Osteocyte (in vitro differentiated cells): ENCODE data around the gene RELL1. TPM values are rescaled to one million over a fixed set of nuclear protein-coding genes. Genes with fewer than 3 reads are reported as not detected.

Source experiments
- DNase-seq: peaks from one replicate; pipeline ENCODE4 v3.0.0; 2021; ENCODE audit warnings: mixed read lengths; ENCODE audit not compliant: unreplicated experiment; ENCODE audit errors: extremely low spot score
- H3K27ac Mint-ChIP-seq: one replicate; pipeline ENCODE4 v1.8.0; 2021; ENCODE audit warnings: mild to moderate bottlenecking, mixed read lengths; ENCODE audit not compliant: unreplicated experiment
- H3K27me3 Mint-ChIP-seq: one replicate; pipeline ENCODE4 v1.8.0; 2021; ENCODE audit warnings: mixed read lengths; ENCODE audit not compliant: unreplicated experiment
- H3K36me3 Mint-ChIP-seq: one replicate; pipeline ENCODE4 v1.8.0; 2021; ENCODE audit warnings: mixed read lengths; ENCODE audit not compliant: unreplicated experiment
- H3K4me1 Mint-ChIP-seq: one replicate; pipeline ENCODE4 v1.8.0; 2021; ENCODE audit warnings: mixed read lengths; ENCODE audit not compliant: unreplicated experiment
- H3K4me3 Mint-ChIP-seq: one replicate; pipeline ENCODE4 v1.8.0; 2021; ENCODE audit warnings: mild to moderate bottlenecking, moderate library complexity, mixed read lengths; ENCODE audit not compliant: unreplicated experiment
- H3K9me3 Mint-ChIP-seq: one replicate; pipeline ENCODE4 v1.8.0; 2021; ENCODE audit warnings: mixed read lengths; ENCODE audit not compliant: unreplicated experiment
- CTCF ChIP-seq: fragments of 200-600 bp; sonication (generic); IDR thresholded peaks from 2 replicates; pipeline ENCODE4 v1.5.0; 2021; ENCODE audit warnings: antibody characterized with exemption, mild to moderate bottlenecking, moderate library complexity
- total RNA-seq: library from RNA; stranded (reverse); gene quantifications from 2 replicates; pipeline ENCODE4 v1.2.1, GENCODE V29; 2021

The RELL1 gene
- total RNA-seq, 1 donor from 2014 or later, result 15.6 TPM

GRCh38 chr4:37732526-37733186, 46.5 kb upstream of the RELL1 start:
- Mint-ChIP-seq H3K27me3 (peaks cover 2% of the 10 kb centered on the region), H3K4me3 (no peak overlapping the region), H3K27ac (no peak overlapping the region), H3K9me3 (no peaks in the 10 kb centered on the region), H3K4me1 (peaks cover 2% of the 10 kb centered on the region), H3K36me3 (no peaks in the 10 kb centered on the region)
- no peak for TF ChIP-seq CTCF
- DNase-seq, result no peak

- H3K9me3 Mint-ChIP-seq, result no peaks in the 10 kb centered on the region
- TF ChIP-seq CTCF, result no peak
- H3K4me1 Mint-ChIP-seq, result peaks cover 2% of the 10 kb centered on the region
- peaks cover 2% of the 10 kb centered on the region for H3K27me3 Mint-ChIP-seq
- no peak overlapping the region for H3K4me3 Mint-ChIP-seq
- no peak overlapping the region for H3K27ac Mint-ChIP-seq
- no peaks in the 10 kb centered on the region for H3K36me3 Mint-ChIP-seq
- DNase-seq, result no peak
Observed at GRCh38 chr4:37729649-37730004, 43.5 kb upstream of the RELL1 start.

GRCh38 chr4:37728064-37728463, 41.9 kb upstream of the RELL1 start:
- no peaks in the 10 kb centered on the region for H3K36me3 Mint-ChIP-seq
- H3K4me3 Mint-ChIP-seq, result no peak overlapping the region
- no peaks in the 10 kb centered on the region for H3K27me3 Mint-ChIP-seq
- H3K9me3 Mint-ChIP-seq, result no peaks in the 10 kb centered on the region
- no peak overlapping the region for H3K27ac Mint-ChIP-seq
- no peak for DNase-seq
- no peak for TF ChIP-seq CTCF
- H3K4me1 Mint-ChIP-seq, result peaks cover 2% of the 10 kb centered on the region

GRCh38 chr4:37727635-37728034, 41.5 kb upstream of the RELL1 start:
- Mint-ChIP-seq H3K4me3 (no peak overlapping the region), H3K27me3 (no peaks in the 10 kb centered on the region), H3K27ac (no peak overlapping the region), H3K36me3 (no peaks in the 10 kb centered on the region), H3K4me1 (peaks cover 2% of the 10 kb centered on the region), H3K9me3 (no peaks in the 10 kb centered on the region)
- DNase-seq, result no peak
- no peak for TF ChIP-seq CTCF

GRCh38 chr4:37726666-37727065, 40.5 kb upstream of the RELL1 start:
- no peak overlapping the region for H3K27ac Mint-ChIP-seq
- no peaks in the 10 kb centered on the region for H3K36me3 Mint-ChIP-seq
- no peak for TF ChIP-seq CTCF
- no peak for DNase-seq
- peaks cover 2% of the 10 kb centered on the region for H3K4me1 Mint-ChIP-seq
- H3K27me3 Mint-ChIP-seq, result no peaks in the 10 kb centered on the region
- no peaks in the 10 kb centered on the region for H3K9me3 Mint-ChIP-seq
- H3K4me3 Mint-ChIP-seq, result no peak overlapping the region
